Measurements from ENCODE around the gene QSOX2.

Gene QSOX2

DNA sequence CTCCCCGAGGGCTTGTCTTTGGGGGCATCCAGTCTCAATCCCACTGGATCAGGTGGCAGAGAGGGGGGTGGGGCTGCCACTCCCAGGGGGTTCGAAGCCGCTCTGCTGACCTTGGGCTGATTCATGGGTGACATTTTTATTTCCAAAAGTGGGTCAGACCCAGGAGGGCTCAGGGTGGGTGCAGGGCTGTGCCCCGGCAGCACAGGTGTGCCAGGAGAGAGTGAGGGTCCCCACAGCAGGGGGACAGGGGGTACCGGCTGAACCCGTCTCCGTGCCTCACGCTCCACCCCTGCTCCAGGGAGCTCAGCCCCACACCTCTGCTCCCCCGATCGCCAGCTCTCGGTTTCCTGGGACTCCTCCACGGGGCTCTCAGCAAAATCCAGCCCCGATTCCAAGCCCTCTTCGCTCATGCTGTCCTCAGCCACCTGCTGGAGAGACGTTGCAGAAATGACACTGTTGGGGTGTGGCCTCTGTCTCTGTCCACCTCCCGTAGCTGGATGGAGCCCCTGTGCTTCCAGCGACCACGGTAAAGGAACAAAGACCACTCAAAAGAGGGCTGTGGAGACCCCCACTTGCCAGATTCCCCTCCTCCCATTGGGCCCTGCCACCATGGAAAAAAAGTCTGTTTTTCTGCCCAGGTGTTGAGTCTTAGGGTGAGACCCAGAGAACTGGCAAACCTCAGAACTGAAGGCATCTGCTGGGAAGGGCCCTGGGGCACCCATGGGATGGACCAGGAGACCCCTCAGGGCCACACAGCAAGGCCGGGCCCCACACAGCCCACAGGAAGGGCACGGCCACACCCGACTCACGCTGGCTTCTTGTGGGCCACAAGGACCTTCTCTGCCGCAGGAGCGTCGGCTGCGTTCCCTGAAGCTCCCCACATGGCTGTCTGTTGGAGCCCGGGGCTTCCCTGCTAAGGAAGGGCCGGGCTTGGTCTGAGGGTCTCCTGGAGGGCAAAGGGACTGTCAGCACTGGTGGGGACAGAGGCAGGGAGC, 10.6 kb upstream of the QSOX2 start:
- no peaks in the 10 kb centered on the region for H3K27me3 ChIP-seq (ENCODE audit: insufficient read depth, low read depth, severe bottlenecking)
- no peaks in the 10 kb centered on the region for H3K9me3 ChIP-seq (ENCODE audit: severe bottlenecking)
- H3K36me3 ChIP-seq: no peaks in the 10 kb centered on the region
- DNase-seq: peak; percentile 76
- peak overlapping the region; percentile 43 for H3K27ac ChIP-seq
- TF ChIP-seq, protein P1, sequence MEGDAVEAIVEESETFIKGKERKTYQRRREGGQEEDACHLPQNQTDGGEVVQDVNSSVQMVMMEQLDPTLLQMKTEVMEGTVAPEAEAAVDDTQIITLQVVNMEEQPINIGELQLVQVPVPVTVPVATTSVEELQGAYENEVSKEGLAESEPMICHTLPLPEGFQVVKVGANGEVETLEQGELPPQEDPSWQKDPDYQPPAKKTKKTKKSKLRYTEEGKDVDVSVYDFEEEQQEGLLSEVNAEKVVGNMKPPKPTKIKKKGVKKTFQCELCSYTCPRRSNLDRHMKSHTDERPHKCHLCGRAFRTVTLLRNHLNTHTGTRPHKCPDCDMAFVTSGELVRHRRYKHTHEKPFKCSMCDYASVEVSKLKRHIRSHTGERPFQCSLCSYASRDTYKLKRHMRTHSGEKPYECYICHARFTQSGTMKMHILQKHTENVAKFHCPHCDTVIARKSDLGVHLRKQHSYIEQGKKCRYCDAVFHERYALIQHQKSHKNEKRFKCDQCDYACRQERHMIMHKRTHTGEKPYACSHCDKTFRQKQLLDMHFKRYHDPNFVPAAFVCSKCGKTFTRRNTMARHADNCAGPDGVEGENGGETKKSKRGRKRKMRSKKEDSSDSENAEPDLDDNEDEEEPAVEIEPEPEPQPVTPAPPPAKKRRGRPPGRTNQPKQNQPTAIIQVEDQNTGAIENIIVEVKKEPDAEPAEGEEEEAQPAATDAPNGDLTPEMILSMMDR (IDR thresholded peaks at IDR 0.05; ENCODE audit: low read depth, low read length): peak; percentile 68
- no peak overlapping the region for H3K4me3 ChIP-seq (ENCODE audit: low read depth, low read length)

DNA sequence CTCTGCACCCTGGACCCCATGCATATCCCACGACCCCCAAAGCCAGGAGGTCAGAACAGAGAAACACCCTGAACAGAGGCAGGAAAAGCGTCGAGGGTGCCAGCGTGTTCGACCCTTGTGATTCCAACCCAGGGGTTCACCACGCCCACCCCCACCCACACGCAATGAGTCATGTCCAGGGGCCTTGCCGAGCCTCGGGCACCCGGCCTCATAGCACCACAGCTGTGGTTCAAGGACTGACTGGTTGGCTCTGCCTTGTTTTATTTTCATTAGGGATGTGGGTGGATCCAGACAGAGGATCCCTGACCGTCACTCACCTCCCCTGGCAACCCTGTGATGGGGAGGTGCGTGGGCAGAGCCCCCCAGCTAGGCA, 9.5 kb upstream of the QSOX2 start:
- DNase-seq: no peak
- Histone ChIP-seq H3K36me3 (no peaks in the 10 kb centered on the region), H3K27me3 (ENCODE audit: insufficient read depth, low read depth, severe bottlenecking) (no peaks in the 10 kb centered on the region), H3K4me3 (ENCODE audit: low read depth, low read length) (no peak overlapping the region), H3K27ac (no peak overlapping the region), H3K9me3 (ENCODE audit: severe bottlenecking) (no peaks in the 10 kb centered on the region)
- TF ChIP-seq, protein P1 (IDR thresholded peaks at IDR 0.05; ENCODE audit: low read depth, low read length): no peak

DNA sequence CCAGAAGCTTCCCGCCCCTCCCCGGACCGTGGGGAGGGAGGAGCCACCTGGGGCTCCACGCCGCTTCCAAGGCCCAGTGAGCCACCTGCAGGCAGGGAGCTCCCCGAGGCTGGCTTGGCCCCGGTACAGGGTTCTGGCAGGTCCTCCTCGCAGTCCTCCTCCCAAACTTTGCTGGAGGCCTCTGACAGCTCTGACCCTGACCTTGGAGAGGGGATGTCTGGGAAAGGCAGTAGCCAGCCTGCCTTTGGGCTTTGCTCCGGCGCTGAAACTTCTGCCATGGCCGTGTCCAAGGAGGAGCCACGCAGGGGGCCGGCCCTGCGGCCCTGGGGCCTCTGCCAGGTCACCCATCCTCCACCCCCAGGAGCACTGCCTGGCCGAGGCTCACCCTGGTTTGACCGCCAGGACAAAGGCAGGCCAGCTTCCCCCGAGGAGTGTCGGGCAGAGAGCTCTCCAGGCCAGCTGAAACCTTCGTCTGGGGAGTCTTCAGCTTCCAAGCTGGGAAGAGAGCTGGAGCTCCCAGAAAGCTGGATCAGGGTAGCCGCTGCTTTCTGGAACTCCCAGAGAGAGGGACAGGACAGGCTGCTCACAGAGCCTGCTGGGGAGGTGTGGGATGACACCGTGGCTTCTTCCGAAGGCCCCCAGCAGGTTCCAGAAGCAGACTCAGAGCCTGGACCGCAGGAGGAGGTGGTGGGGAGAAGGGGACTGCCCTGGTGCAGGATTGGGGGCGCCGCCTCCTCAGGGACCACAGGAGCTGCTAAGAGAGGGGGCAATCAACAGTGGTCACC, 9.0 kb upstream of the QSOX2 start:
- no peak for DNase-seq
- no peaks in the 10 kb centered on the region for H3K9me3 ChIP-seq (ENCODE audit: severe bottlenecking)
- no peaks in the 10 kb centered on the region for H3K27me3 ChIP-seq (ENCODE audit: insufficient read depth, low read depth, severe bottlenecking)
- TF ChIP-seq, protein P1 (IDR thresholded peaks at IDR 0.05; ENCODE audit: low read depth, low read length): no peak
- no peak overlapping the region for H3K27ac ChIP-seq
- H3K36me3 ChIP-seq: no peaks in the 10 kb centered on the region
- no peak overlapping the region for H3K4me3 ChIP-seq (ENCODE audit: low read depth, low read length)

- Histone ChIP-seq H3K9me3 (ENCODE audit: severe bottlenecking) (no peaks in the 10 kb centered on the region), H3K36me3 (no peaks in the 10 kb centered on the region), H3K27me3 (ENCODE audit: insufficient read depth, low read depth, severe bottlenecking) (no peaks in the 10 kb centered on the region), H3K27ac (no peak overlapping the region), H3K4me3 (ENCODE audit: low read depth, low read length) (no peak overlapping the region)
- DNase-seq: no peak
- TF ChIP-seq, protein P1 (IDR thresholded peaks at IDR 0.05; ENCODE audit: low read depth, low read length): no peak
Measured at GRCh38 chr9:136253246-136254130, 7.9 kb upstream of the QSOX2 start.

DNA sequence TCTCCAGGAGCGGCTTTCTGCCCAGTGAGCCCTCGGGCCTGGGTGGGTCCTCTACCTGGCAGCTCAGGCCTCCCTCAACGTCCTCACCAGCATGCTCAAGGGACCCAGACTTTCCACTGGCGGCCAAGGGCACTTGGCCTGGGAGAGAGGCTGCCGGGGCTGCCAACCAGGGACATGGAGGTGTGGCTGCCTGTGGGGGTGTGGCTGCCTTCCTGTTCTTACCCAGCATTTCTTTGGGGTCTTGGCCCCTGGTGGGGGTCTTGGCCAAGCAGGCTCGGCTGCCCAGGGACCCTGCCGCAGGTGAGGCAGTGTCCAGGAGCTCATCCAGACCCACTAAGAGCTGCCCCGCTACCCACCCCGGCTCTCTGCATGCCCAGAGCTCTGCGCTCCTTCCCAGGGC, 7.2 kb upstream of the QSOX2 start:
- Histone ChIP-seq H3K27ac (no peak overlapping the region), H3K36me3 (no peaks in the 10 kb centered on the region), H3K4me3 (ENCODE audit: low read depth, low read length) (no peak overlapping the region), H3K9me3 (ENCODE audit: severe bottlenecking) (no peaks in the 10 kb centered on the region), H3K27me3 (ENCODE audit: insufficient read depth, low read depth, severe bottlenecking) (no peaks in the 10 kb centered on the region)
- TF ChIP-seq, protein P1 (IDR thresholded peaks at IDR 0.05; ENCODE audit: low read depth, low read length): no peak
- no peak for DNase-seq

Measured in WERI-Rb-1 (cell line).